ENCODE measurements around the gene PYCR2.

The PYCR2 gene

GRCh38 chr1:225892307-225892706 lies 31.7 kb downstream of the PYCR2 start:
- TF ChIP-seq SIN3A (IDR thresholded peaks at IDR 0.05; ENCODE audit: borderline replicate concordance, insufficient read depth, low read length) (no peak), FOXP2 (optimal IDR thresholded peaks at IDR 0.05; ENCODE audit: borderline replicate concordance, extremely low read depth, extremely low read length, insufficient read depth) (no peak), TAF1 (IDR thresholded peaks at IDR 0.05; ENCODE audit: borderline replicate concordance, insufficient read depth, low read length) (no peak), REST (IDR thresholded peaks at IDR 0.05; ENCODE audit: insufficient read depth in 1 of 2, low read depth in 2 of 2, low read length in 2 of 2) (no peak), POLR2AphosphoS5 (IDR thresholded peaks at IDR 0.05; ENCODE audit: low read depth, low read length) (no peak)

GRCh38 chr1:225891229-225891972 lies 32.6 kb downstream of the PYCR2 start:
- TF ChIP-seq FOXP2 (optimal IDR thresholded peaks at IDR 0.05; ENCODE audit: borderline replicate concordance, extremely low read depth, extremely low read length, insufficient read depth) (no peak), REST (IDR thresholded peaks at IDR 0.05; ENCODE audit: insufficient read depth in 1 of 2, low read depth in 2 of 2, low read length in 2 of 2) (no peak)

GRCh38 chr1:225890346-225891228 lies 33.5 kb downstream of the PYCR2 start:
- no peak for TF ChIP-seq SIN3A (IDR thresholded peaks at IDR 0.05; ENCODE audit: borderline replicate concordance, insufficient read depth, low read length)
- no peak for TF ChIP-seq REST (IDR thresholded peaks at IDR 0.05; ENCODE audit: insufficient read depth in 1 of 2, low read depth in 2 of 2, low read length in 2 of 2)
- TF ChIP-seq TAF1 (IDR thresholded peaks at IDR 0.05; ENCODE audit: borderline replicate concordance, insufficient read depth, low read length): no peak
- no peak for TF ChIP-seq POLR2AphosphoS5 (IDR thresholded peaks at IDR 0.05; ENCODE audit: low read depth, low read length)
- TF ChIP-seq FOXP2 (optimal IDR thresholded peaks at IDR 0.05; ENCODE audit: borderline replicate concordance, extremely low read depth, extremely low read length, insufficient read depth): no peak

GRCh38 chr1:225889743-225890142 lies 34.3 kb downstream of the PYCR2 start:
- no peak for TF ChIP-seq REST (IDR thresholded peaks at IDR 0.05; ENCODE audit: insufficient read depth in 1 of 2, low read depth in 2 of 2, low read length in 2 of 2)
- no peak for TF ChIP-seq SIN3A (IDR thresholded peaks at IDR 0.05; ENCODE audit: borderline replicate concordance, insufficient read depth, low read length)
- TF ChIP-seq POLR2AphosphoS5 (IDR thresholded peaks at IDR 0.05; ENCODE audit: low read depth, low read length): no peak
- TF ChIP-seq TAF1 (IDR thresholded peaks at IDR 0.05; ENCODE audit: borderline replicate concordance, insufficient read depth, low read length): no peak
- TF ChIP-seq FOXP2 (optimal IDR thresholded peaks at IDR 0.05; ENCODE audit: borderline replicate concordance, extremely low read depth, extremely low read length, insufficient read depth): no peak

Data from PFSK-1 (cell line).